ENCODE results near the gene RCAN2. TPM values are rescaled to one million over a fixed set of nuclear protein-coding genes. Genes with fewer than 3 reads are reported as not detected.

The RCAN2 gene
- total and polyA plus RNA-seq, 2 donors (not counting 3 experiments of a cell fraction or from before 2014, with no cell fraction given), result 0.07 to 0.33 TPM

- POLR2A ChIA-PET, result no interaction called here
- intact Hi-C loops (cut with micrococcal nuclease) (no loop called here), dilution Hi-C loops (cut with MboI; ENCODE audit: extremely low pct_ligation_motif_present, low sequenced_read_pairs) (no loop called here)
- no peak overlapping the region for H3K4me3 ChIP-seq (replicated peaks in 1 of 3; ENCODE audit: insufficient read depth in 1 of 3, low read depth in 1 of 3, low read length in 3 of 3)
- FAIRE-seq (no peak), DNase-seq (ENCODE audit: low read depth, low spot score) (no peak)
- no peaks in the 10 kb centered on the region for H3K9me3 ChIP-seq (replicated peaks; ENCODE audit: control insufficient read depth, insufficient read depth, low read length)
- H3K27ac ChIP-seq (ENCODE audit: insufficient read depth, low read depth, low read length), result no peak overlapping the region
- H4K20me1 ChIP-seq (replicated peaks; ENCODE audit: control insufficient read depth, extremely low read depth, insufficient read depth, low read length), result no peaks in the 10 kb centered on the region
- no peaks in the 10 kb centered on the region for H3K4me1 ChIP-seq (ENCODE audit: control insufficient read depth, extremely low read depth, insufficient read depth, low read length)
- TF ChIP-seq FOS (IDR thresholded peaks at IDR 0.05; ENCODE audit: borderline replicate concordance, insufficient read depth, low read length), result no peak
- no peak for TF ChIP-seq CTCF (IDR thresholded peaks at IDR 0.05; ENCODE audit: extremely low read depth in 1 of 2, insufficient read depth in 1 of 2, low read depth in 1 of 2, low read length in 2 of 2)
- TF ChIP-seq EZH2 (IDR thresholded peaks at IDR 0.05; ENCODE audit: borderline replicate concordance, low read depth, low read length, severe bottlenecking), result no peak
- no peak for TF ChIP-seq MAX (IDR thresholded peaks at IDR 0.05; ENCODE audit: insufficient read depth, insufficient read length)
- no peak for TF ChIP-seq POLR2AphosphoS5 (IDR thresholded peaks at IDR 0.05; ENCODE audit: insufficient read depth, low read depth, low read length)
- no peak for TF ChIP-seq MYC (IDR thresholded peaks at IDR 0.05; ENCODE audit: low read depth, low read length)
- no peak for TF ChIP-seq GATA2 (IDR thresholded peaks at IDR 0.05; ENCODE audit: insufficient read depth, insufficient read length, low read depth, low read length)
- TF ChIP-seq POLR2A (IDR thresholded peaks at IDR 0.05; ENCODE audit: low read depth, low read length), result no peak
- TF ChIP-seq JUN (IDR thresholded peaks at IDR 0.05; ENCODE audit: borderline replicate concordance, insufficient read depth, insufficient read length, low read depth), result no peak
- H3K4me2 ChIP-seq (ENCODE audit: insufficient read depth, low read length), result no peak overlapping the region
- H3K9ac ChIP-seq (replicated peaks; ENCODE audit: extremely low read depth, insufficient read depth, low read length), result no peak overlapping the region
- no TSS peak for BruUV-seq (replicated peaks)
- H3K9me1 ChIP-seq (replicated peaks; ENCODE audit: control insufficient read depth, extremely low read depth, insufficient read depth, low read length), result no peaks in the 10 kb centered on the region
- H3K36me3 ChIP-seq (ENCODE audit: control insufficient read depth in 2 of 2, extremely low read depth in 1 of 2, insufficient read depth in 2 of 2, low read length in 2 of 2), result no peaks in the 10 kb centered on the region
- no peaks in the 10 kb centered on the region for H3K79me2 ChIP-seq (ENCODE audit: control insufficient read depth, insufficient read depth, low read length)
- H3K27me3 ChIP-seq (ENCODE audit: control insufficient read depth in 2 of 2, insufficient read depth in 2 of 2, low read length in 2 of 2), result peaks cover 1 to 12% of the 10 kb centered on the region in 2 experiments
- CTCF ChIA-PET, result no interaction called here
- H2AFZ ChIP-seq (ENCODE audit: low read depth, low read length), result no peak overlapping the region
Observed at GRCh38 chr6:46274502-46274901, 216.7 kb downstream of the RCAN2 start.
